Measurements from ENCODE around the gene POLG2. TPM values are rescaled to one million over a fixed set of nuclear protein-coding genes. Genes with fewer than 3 reads are reported as not detected.

POLG2 gene
- total and polyA plus RNA-seq, 2 of the 8 experiments (the other 6 are each of a cell fraction or from before 2014, with no cell fraction given), result 9.7 to 34.3 TPM

DNA sequence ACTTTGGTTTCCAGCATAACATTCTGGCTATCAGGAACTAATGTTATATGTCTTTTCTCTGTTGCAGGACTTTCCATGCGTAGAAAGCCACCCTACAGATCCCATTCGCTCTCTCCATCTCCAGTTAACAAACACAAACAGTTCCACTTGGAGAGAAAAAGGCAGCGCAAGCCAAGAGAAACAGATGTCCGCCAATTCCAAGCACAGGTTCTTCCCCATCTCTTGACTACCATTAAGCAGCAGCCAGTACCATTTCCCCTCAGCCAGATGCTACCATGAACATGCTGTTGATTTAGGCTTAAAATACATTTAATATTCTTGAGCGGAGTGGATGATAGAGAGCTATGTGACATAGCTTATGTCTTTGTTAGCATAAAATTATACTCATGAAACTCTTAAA is 32.4 kb upstream of the POLG2 start:
- Histone ChIP-seq H2BK5ac (ENCODE audit: low read depth, low read length) (no peak overlapping the region), H3K4ac (replicated peaks; ENCODE audit: insufficient read length, low read depth, low read length) (no peak overlapping the region), H3K4me3 (ENCODE audit: extremely low read depth in 1 of 4, insufficient read depth in 2 of 4, low read depth in 3 of 4, low read length in 4 of 4) (no peak overlapping the region), H3K14ac (ENCODE audit: insufficient read length) (no peak overlapping the region), H3K18ac (ENCODE audit: extremely low read depth, low read length) (no peak overlapping the region), H2BK15ac (ENCODE audit: low read length) (no peak overlapping the region), H3K36me3 (ENCODE audit: control insufficient read depth in 2 of 4, insufficient read depth in 4 of 4, low read length in 3 of 4) (peaks cover 52 to 96% (median 85%) of the 10 kb centered on the region in 4 experiments), H3K4me2 (ENCODE audit: insufficient read depth in 1 of 2, low read depth in 2 of 2, low read length in 2 of 2) (no peak overlapping the region), H2AK5ac (ENCODE audit: low read depth, low read length) (no peak overlapping the region), H3K4me1 (replicated peaks in 1 of 4; ENCODE audit: control insufficient read depth in 3 of 4, insufficient read depth in 4 of 4, low read length in 3 of 4) (no peaks in the 10 kb centered on the region), H2BK120ac (replicated peaks; ENCODE audit: low read depth, low read length) (no peak overlapping the region), H3K79me1 (ENCODE audit: low read depth, low read length) (no peaks in the 10 kb centered on the region), H2AFZ (ENCODE audit: low read length) (no peak overlapping the region), H3K27me3 (replicated peaks in 1 of 4; ENCODE audit: control insufficient read depth in 3 of 4, extremely low read depth in 1 of 4, insufficient read depth in 3 of 4, low read length in 3 of 4) (no peaks in the 10 kb centered on the region), H2BK20ac (ENCODE audit: low read length) (no peak overlapping the region), H2BK12ac (ENCODE audit: low read depth, low read length) (no peak overlapping the region), H3K23me2 (ENCODE audit: low read depth, low read length) (no peaks in the 10 kb centered on the region), H3K79me2 (ENCODE audit: control insufficient read depth in 1 of 2, insufficient read depth in 2 of 2, low read length in 2 of 2) (no peaks in the 10 kb centered on the region), H3K23ac (ENCODE audit: insufficient read length) (no peak overlapping the region), H4K91ac (replicated peaks; ENCODE audit: insufficient read length, low read length) (no peak overlapping the region), H3K56ac (replicated peaks; ENCODE audit: insufficient read length, low read depth, low read length) (no peak overlapping the region), H3K9me3 (ENCODE audit: insufficient read depth in 2 of 2, low read depth in 1 of 2, low read length in 1 of 2) (no peaks in the 10 kb centered on the region), H3K9ac (replicated peaks in 1 of 4; ENCODE audit: extremely low read depth in 1 of 4, low read depth in 3 of 4, low read length in 3 of 4) (no peak overlapping the region), H4K5ac (ENCODE audit: insufficient read length, low read depth, low read length) (no peak overlapping the region), H3K27ac (ENCODE audit: low read depth, low read length) (no peak overlapping the region), H4K8ac (ENCODE audit: extremely low read depth, insufficient read depth, low read length) (no peak overlapping the region), H4K20me1 (replicated peaks in 1 of 2; ENCODE audit: control insufficient read depth in 1 of 2, insufficient read depth in 2 of 2, low read length in 2 of 2) (peaks cover 0 to 1% of the 10 kb centered on the region in 2 experiments)
- WGBS, 2 experiments (ENCODE audit: extremely low coverage in 1 of 2, insufficient coverage in 1 of 2, insufficient read length in 1 of 2, insufficient replicate concordance in 2 of 2, low coverage in 1 of 2, low lambda C conversion rate in 2 of 2, missing lambda C conversion rate in 1 of 2), result 92% methylated on average over 5 of the region's 5 CpGs; no CpG with 5 or more reads in 1 of the 2 experiments
- CTCF ChIA-PET (ENCODE audit: partially characterized antibody), result interaction anchor here (0.9 kb wide), 1 partner anchor 116 kb away, joined by 5 read pairs; no protein-coding TSS in a partner anchor
- no peak for FAIRE-seq
- no peak for DNase-seq (ENCODE audit: low read depth in 1 of 2, low spot score in 2 of 2)
- POLR2A ChIA-PET (ENCODE audit: partially characterized antibody), result interaction anchor here (1.6 to 7.5 kb wide), 4 partner anchors 9 to 30 kb away, joined by 5 to 56 read pairs (median 28); partner anchors contain the start of genes CEP95, DDX5 and POLG2
- TF ChIP-seq, protein P1, sequence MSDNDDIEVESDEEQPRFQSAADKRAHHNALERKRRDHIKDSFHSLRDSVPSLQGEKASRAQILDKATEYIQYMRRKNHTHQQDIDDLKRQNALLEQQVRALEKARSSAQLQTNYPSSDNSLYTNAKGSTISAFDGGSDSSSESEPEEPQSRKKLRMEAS (IDR thresholded peaks at IDR 0.05), result no peak
- no peak for TF ChIP-seq EZH2 (IDR thresholded peaks at IDR 0.05; ENCODE audit: low read depth, low read length, severe bottlenecking)
- no peak for TF ChIP-seq TAF1 (IDR thresholded peaks at IDR 0.05; ENCODE audit: low read depth, low read length)
- no peak for TF ChIP-seq CHD1 (IDR thresholded peaks at IDR 0.05; ENCODE audit: low read depth, low read length)
